Adipose tissue (tissue), 3 donors: Measurements from ENCODE around the gene DISP2. TPM values are rescaled to one million over a fixed set of nuclear protein-coding genes. Genes with fewer than 3 reads are reported as not detected.

Experiments
- H3K27ac ChIP-seq: one replicate; pipeline ENCODE4 v1.5.1; 2013; ENCODE audit warnings: low read depth, low read length
- WGBS, 3 donors: extraction: QIAGEN DNeasy Blood & Tissue Kit; methylation state at CpG; one replicate each; pipeline ENCODE4 v1.1.7; 2013; 5-methylcytosine and 5-hydroxymethylcytosine counted together
- polyA plus RNA-seq, 3 donors: library from polyadenylated mRNA; stranded (reverse); fragments of 200-250 nt; gene quantifications; one replicate each; pipeline ENCODE4 v1.2.3, GENCODE V29; 2013
- donor health status: healthy with polysubstance abuse.
- donor health status: Bipolar disorder and iron deficiency.
- donor health status: healthy.

DISP2 gene
- polyA plus RNA-seq, 3 donors: 0.24 to 0.62 (median 0.56) TPM

DNA sequence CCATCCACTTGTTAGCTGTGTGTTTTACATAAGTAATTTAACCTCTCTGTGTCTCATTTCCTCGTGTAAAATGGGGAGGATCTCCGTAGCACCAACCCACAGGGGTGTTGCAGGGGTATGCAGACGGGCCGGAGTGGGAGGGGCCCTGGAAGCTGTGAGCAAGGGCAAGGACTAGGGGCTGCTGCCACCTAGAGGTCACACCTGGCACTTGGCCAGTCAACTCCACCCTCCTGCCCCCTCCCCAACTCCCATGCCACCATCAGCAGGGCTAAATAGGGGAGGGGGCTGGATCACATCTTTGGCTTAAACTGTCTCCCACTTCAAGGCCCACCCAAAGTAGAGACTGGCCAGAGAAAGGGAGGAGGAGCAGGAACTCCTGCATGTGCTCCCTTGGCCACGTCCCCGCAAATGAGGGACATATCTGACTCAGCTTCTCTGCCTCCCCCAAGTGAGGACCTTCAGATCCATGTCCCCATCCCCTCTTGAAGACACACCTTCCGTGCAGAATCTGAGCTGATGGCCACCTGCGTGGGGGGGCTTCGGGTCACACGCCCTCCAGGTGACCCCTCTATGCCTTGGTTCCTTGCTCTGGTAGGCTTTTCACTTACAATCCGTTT is 19.9 kb upstream of the DISP2 start:
- 28 to 43% (median 42%) methylated on average over 11 of the region's 11 CpGs for WGBS, 3 donors
- H3K27ac ChIP-seq: no peak overlapping the region

DNA sequence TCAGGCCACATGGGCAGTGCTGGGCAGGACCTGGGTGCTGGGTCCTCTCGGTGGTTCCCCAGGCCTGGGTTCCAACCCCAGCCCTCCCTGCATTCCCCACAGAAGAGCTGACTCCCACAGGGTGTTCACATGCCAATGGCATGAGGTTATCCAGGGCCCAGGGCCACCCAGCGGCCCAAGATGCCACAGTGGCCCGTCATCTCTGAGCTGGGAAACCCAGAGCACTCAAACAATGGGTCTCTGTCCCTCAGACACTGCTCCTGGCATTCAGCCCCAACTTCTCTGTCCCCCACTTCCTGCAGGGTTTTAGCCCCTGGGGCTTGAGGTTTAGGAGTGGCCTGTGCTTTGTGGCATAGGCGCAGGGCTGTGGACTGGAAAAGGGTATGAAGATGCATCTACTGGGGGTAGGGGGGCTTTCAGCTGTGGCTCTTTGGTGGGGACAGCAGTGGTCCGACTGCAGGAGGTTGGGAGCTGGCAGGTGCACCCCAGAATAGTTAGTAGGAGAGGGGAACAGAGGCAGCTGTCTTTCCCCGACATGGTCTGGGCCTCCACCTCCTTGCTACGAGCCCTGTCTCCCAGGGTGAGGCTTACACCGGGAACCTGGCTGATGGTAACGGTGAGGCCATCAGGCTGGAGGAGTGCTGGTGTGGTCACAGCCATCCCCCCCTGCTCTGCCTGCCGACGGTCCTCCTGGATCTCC is 18.9 kb upstream of the DISP2 start:
- 78 to 82% (median 81%) methylated on average over 11 of the region's 11 CpGs for WGBS, 3 donors
- no peak overlapping the region for H3K27ac ChIP-seq

DNA sequence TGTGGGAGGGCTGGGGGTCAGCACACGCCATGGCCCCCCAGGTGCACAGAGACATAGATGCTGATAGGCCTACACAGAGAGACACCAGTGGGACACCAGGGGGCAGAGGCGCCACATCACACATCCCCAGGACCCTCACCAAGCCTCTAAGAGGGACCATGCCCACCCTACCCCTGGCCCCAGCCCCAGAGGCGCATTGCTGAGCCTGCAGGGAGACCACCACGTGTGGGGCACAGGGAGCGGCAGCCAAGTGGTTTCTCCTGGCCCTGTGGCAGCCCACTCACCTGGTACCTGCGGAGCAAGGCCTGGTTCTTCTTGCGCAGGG is 18.4 kb upstream of the DISP2 start:
- 82 to 91% (median 90%) methylated on average over 7 of the region's 7 CpGs for WGBS, 3 donors
- H3K27ac ChIP-seq: no peak overlapping the region

DNA sequence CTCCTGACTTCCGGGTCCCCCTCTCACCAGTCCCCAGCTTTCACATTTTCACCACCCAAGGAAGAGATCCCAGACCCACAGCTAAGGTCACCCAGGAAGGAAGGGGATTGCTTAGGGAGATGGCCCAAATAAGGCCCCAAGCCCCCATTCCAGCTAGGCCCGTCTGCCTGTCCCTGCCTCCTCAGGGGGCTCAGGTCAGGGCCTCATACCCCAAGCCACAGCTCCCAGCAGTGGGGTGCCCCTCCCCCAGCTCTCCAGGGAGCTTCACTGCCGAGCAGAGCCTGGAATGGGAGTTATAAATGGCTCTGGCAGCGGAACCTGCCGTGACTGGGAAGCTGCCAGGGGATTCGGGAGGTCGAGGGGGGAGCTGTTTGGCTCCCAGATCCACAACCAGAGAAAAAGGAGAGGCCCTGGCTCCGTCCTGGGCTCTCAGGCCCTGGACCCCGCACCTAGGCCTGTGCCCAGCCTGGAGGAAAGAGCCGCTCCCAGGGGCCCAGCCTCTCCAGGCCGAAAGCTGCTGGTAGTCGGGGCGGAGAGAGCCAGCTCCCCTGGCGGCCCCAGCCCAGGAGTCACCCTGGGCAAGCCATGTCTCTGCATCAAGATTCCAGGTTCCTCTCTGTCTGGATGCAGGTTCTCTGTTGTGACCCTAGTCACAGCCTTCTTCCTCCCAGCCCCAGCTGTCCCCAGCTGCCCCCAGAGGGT is 17.8 kb upstream of the DISP2 start:
- WGBS, 3 donors: 44 to 55% (median 48%) methylated on average over 13 to 14 of the region's 14 CpGs
- peak overlapping the region; percentile 10 for H3K27ac ChIP-seq

DNA sequence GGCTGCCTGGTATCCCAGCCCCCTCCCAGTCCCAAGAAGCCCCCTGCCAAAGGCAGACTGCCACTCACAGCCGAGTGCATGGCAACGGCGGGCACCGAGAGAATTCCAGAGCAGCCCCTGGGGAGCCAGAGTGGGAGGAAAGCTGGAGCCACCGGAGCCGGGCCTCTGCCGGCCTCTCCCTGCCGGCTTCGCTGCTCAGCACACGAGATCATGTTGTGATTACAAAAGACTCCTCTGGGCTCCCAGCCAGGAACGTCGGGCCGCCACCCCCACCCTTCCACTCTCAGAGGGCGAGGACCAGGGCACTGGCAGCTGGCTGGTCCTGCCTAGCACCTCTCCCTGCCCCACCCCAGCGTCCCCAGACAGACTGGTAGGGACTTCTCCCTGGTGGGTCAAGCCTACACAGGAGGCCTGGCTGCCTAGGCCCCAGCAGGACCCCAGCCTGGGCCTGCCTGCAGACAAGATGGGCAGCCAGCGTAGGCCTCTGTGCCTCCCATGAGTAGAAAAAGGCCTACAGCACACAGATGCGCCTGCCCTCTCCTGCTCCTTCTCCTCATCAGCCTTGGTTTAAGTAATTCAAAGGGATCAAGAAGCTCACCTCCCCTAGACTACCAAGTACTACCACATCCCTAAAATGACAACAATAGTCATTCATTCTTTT is 17.1 kb upstream of the DISP2 start, which contains the start of gene CCDC9B:
Gene CCDC9B (minus strand): TSS at position 200 of the 661 bp plus-strand sequence. CDS start 120 bp downstream, at position 80.
- WGBS, 3 donors: 16 to 32% (median 17%) methylated on average over 15 to 17 of the region's 17 CpGs
- H3K27ac ChIP-seq: peak within 1 kb of the TSS; percentile 10

DNA sequence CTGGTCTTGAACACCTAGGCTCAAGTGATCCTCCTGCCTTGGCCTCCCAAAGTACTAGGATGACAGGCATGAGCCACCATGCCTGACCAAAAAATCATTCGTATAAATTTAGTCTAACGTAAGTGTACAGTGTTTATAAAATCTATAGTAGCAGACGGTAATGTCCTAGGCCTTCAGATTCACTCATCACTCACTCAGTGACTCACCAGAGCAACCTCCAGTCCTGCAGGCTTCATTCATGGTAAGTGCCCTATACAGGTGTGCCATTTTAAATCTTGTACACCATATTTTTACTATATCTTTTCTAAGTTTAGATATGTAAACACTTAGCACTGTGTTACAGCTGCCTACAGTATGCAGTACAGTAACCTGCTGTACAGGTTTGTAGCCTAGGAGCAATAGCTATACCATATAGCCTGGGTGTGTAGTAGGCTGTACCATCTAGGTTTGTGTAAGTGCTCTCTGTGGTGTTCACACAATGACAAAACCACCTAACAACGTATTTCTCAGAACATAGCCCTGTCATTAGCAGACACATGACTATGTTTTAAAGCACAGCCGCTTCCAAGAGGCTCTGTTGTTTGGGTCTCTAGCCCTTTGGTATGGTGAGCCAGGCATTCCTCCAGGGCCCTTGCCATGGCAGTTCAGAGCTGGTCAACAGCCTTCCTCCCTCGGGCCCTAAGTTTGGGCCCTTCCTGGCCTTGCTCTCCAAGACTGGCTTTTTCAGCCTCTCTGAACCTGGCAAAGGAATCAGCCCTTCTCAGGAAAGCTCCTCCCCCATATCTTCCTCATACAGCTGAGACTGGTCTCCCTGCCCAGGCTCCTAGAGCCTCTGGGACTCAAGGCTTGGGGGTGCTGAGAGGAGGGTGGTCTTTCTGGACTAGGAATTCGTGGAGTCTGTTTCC is 15.4 kb upstream of the DISP2 start:
- H3K27ac ChIP-seq: no peak overlapping the region
- 70 to 81% (median 74%) methylated on average over 7 of the region's 7 CpGs for WGBS, 3 donors

DNA sequence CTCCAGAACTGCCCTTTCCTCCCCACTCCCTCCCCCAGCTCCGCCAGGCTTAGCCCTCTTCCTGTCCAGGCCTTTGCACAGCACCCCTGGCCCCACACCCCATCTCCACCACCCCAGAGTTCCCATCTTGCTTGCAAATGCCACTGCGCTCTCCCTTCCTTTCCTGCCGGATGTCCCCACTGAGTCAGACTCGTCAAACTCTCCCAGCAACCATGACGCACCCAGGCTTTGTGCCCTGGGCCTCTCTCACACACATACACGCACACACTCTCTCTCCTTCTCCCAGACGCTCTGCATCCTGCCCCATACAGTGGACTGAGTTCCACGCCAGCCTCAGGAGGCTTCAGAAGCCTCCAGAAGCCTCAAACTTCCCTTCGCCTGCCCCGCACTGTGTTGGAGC is 14.5 kb upstream of the DISP2 start:
- 71 to 85% (median 74%) methylated on average over 10 of the region's 10 CpGs for WGBS, 3 donors
- no peak overlapping the region for H3K27ac ChIP-seq

DNA sequence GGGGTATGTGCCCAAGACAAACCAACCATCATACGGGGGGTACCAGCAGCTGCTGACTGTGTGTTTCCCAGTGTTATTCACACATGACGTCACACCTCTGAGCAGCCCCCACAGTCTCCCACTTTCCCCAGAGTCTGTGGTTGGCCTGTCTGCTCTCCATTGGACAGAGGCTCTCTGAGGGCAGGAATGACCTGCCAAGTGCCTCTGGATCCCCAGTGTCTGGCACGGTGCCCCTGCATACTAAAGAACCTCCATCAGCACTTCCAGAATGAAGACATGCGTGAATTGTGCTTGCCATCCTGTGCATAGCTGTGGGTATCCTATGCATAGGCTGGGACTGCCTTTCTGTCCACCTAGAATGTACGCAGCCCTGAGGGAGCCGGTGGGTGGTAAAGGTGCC is 13.8 kb upstream of the DISP2 start:
- H3K27ac ChIP-seq: no peak overlapping the region
- WGBS, 3 donors: 35 to 52% (median 50%) methylated on average over 6 of the region's 6 CpGs

DNA sequence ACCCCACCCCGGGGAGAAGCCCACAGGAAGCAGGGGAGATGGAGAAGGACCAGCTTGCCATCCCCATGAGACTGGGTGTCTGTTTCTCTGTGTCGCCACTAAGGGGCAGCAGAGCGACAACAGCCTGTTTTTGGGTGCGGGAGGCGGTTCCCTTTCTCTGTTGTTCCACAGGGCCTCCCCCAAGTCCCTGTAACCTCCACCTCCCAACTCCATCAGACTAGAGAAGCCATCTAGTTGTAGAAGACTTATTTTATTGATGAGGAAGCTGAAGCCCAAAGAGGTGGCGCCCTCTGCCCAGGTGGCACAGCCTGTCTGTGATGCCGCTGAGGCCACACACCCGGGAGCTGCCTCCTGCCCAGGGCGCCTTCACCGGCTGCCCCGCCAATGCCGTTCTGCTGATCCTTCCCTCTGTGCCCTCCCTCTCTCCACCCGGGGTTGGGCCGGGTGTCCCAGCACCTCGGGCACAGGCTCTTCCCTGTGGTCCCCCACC is 13.3 kb upstream of the DISP2 start:
- WGBS, 3 donors: 27 to 42% (median 36%) methylated on average over 11 to 15 of the region's 15 CpGs
- H3K27ac ChIP-seq: no peak overlapping the region

DNA sequence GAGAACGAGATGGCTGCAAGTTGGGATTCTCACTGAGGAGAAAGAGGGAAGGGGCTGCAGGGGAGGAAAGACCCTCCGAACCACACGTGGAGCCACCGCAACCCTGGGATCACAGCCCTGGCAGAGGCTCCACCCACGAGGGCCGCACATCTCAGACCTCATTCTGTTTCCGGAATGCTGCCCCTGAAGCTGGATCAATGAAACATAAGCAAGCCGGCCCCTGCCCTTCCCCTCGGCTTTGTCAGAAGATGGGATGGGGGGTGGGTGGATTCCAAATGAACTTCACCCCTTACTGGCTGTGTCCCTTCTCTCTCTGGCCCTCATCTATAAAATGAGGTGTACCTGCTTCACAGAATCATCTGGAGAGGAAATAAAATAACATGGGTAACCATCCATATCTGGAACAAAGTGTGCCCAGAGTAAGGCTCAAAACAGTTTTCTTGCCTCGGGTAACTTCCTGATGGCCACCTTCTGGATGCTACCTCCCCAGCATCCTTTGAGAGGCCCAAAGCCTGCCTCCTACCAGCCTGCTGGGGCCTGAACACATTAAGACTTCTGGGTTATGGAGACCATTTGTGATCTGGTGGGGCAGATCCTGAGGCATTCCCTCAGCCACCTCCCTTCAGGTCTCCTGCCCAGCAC is 12.7 kb upstream of the DISP2 start:
- 62 to 76% (median 69%) methylated on average over 10 of the region's 10 CpGs for WGBS, 3 donors
- no peak overlapping the region for H3K27ac ChIP-seq

DNA sequence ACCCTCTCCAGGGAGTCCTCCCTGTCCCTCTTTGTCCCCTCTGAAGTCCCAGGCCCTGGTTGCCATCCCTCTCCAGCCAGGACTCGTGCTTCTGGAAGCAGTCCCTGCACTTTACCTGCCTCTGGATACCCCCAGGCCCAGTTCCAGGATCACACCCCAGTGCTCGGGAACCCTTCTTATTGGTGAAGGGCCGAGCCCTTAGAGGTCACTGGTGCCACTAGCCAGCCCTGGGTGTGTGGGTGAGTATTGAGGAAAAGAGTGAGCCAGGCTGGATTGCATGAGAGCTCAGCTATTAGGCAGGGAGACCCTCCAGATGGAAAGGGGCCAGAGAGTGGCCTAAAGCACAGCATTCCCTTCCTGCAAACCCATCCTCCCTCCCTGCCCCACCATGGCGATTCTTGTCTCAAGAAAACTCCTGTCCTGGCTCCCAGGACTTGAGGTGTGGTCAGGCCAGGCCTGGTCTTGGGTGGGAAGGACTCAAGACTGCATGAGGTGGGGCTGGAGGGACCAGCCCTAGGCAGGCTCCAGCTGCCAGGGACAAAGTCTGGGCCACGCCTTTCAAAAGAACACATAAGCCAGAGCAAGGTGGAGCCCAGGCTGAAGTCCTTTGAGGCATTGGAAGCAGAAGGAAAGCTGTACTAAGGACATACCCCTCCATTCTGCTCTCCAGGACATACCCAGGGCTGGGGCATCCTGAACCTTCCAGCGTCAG is 12.0 kb upstream of the DISP2 start:
- WGBS, 3 donors: 83 to 93% (median 89%) methylated on average over 6 of the region's 6 CpGs
- no peak overlapping the region for H3K27ac ChIP-seq

DNA sequence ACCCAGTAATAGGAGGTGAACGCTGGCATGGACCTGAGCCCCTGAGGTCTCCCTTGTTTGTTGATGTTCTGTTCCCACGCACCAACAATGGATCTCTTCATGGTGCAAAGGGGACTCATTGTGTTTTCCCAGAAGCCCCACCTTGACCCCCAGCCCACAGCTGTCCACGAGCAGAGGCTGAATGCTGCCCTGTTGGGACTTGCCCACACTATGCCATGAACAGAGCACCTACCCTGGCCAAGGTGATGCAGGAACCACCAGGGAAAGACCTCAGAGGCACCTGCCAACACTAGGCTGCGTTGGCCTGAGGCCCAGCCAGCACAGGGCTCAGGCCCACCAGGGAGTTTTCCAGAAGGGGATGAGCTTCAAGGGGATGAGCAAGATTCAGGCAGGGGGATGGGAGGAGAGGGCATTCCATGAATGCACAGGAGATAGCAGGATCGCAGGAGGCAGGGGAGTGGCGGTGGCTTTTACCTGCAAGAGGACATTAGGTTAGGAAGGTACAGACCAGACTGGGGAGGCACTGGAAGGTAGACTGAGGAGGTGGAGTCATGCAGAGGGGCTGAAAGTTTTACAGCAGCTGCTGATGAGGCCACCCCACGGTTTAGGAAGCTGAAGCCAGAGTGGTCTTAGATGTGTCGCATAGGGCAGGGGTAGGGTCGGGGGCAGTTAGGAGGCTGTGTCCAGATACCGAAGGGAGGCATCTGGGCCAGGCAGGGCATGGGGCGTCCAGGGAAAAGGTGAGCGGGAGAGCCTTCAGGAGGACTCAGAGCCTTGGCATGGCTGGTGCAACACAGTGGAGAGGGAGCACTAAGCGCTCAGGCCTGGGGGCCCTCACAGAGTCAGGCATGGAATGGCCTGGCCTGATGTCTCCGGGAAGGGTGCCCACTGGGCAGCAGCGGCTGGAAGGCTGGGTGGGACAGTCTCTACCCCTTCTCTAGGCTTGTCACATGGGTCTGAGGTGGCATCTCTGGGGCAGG is 11.2 kb upstream of the DISP2 start:
- WGBS, 3 donors: 88 to 92% (median 90%) methylated on average over 15 of the region's 15 CpGs
- H3K27ac ChIP-seq: no peak overlapping the region

DNA sequence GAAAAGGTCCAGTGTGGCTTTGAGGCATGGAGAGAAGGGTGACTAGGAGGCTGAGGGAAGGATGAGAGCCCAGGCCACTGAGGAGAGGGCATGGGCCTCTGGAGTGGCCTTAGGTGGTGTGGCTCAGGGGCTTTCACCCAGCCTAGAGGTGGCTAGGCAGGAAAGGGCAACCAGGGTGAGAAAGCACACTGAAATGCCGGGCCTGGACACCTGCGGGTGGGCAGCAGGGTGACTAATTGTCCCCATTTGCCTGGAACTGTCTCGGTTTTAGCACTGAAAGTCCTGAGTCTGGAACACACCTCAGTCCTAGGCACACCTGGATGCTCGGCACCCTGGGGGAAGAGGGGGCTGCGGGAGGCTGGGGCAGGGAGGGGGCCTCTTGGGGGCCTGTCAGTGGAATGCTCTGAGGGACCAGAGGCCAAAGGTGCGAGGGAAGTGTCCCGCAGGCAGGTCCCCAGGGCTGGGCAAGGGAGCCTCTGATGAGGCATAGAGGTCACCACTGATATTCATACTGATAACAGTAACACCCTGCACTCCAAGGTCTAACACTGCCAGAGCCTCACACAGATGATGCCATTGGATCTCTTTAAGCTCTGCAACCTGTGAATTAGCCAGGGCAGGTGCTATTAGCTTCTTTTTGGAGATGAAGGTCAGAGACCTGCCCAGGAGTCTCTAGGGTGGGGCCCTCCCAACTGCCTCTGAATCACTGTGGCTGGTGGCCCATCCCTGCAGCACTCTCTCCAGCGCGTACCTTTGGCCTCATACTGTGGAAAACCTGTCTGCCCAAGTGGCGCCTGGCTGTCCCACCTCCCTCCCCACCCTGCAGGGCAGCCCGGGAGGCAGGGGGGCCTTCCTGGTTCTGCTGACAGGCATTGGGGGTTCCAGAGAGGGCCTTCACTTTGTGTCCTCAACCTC is 10.2 kb upstream of the DISP2 start:
- no peak overlapping the region for H3K27ac ChIP-seq
- WGBS, 3 donors: 87 to 93% (median 91%) methylated on average over 11 of the region's 11 CpGs

DNA sequence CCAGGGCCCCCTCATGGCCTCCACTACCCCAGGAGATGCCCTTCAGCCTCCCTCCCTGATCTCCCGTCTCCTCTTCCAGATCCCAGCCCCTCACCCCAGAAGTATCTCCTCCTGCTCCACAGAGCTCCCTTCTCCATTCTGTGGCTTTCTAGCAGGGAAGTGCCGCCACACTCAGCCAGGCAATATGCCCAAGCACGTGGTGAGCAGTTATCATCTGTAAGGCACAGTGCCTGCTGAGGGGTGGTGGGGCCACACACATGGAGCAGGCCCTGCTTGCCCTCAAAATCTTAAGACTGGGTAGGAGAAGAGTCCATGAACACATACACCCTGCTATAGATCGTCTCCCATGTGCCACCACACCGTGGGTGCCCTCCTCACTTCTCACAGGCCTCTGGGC is 9.5 kb upstream of the DISP2 start:
- no peak overlapping the region for H3K27ac ChIP-seq
- WGBS, 3 donors: 78 to 94% (median 80%) methylated on average over 5 of the region's 5 CpGs

DNA sequence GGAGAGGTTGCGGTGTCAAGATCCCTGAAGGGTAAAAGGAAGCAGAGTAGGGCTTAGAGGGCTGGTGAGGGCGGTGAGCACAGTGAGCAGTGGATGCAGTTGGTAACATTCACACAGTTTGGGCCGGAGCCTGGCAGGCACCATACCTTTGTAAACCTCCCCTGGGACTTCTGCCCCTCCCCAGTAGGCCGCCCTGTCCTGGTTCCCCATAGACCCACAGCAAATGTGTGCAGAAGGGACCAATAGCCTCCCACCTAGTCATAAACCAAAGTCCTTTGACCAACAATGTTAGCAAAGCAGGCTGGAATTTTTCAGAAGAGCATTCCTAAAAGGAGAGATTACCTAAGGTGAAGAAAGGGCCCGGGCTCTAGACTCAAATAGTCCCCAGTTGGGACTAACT is 8.9 kb upstream of the DISP2 start:
- no peak overlapping the region for H3K27ac ChIP-seq
- WGBS, 3 donors: 89 to 94% (median 94%) methylated on average over 5 of the region's 5 CpGs
